K562 (cell line): ENCODE data around the gene NKAIN1. TPM values are rescaled to one million over a fixed set of nuclear protein-coding genes. Genes with fewer than 3 reads are reported as not detected.

Source experiments
- BCOR ChIP-seq: fragments of 450-650 bp; IDR thresholded peaks from 2 replicates; pipeline ENCODE4 v1.6.1; 2016
- BRF2 ChIP-seq: IDR thresholded peaks from 3 replicates; pipeline ENCODE4 v1.6.1; 2011; ENCODE audit warnings: borderline replicate concordance, mild to moderate bottlenecking; ENCODE audit not compliant: insufficient read length, insufficient read depth
- C11orf30 ChIP-seq: fragments of 450-650 bp; IDR thresholded peaks from 2 replicates; pipeline ENCODE4 v1.6.1; 2016; ENCODE audit warnings: low read depth, mild to moderate bottlenecking
- CREM ChIP-seq: IDR thresholded peaks from 2 replicates; pipeline ENCODE4 v1.6.1; 2014; ENCODE audit warnings: antibody characterized with exemption, low read depth
- CTBP1 ChIP-seq: fragments of 450-650 bp; IDR thresholded peaks from 2 replicates; pipeline ENCODE4 v1.6.1; 2016; ENCODE audit warnings: borderline replicate concordance
- DEAF1 ChIP-seq: fragments of 450-650 bp; formaldehyde crosslinking; IDR thresholded peaks from 2 replicates; pipeline ENCODE4 v1.4.0; 2020; ENCODE audit warnings: mild to moderate bottlenecking, moderate library complexity
- E2F5 ChIP-seq: sonication (generic); formaldehyde crosslinking; IDR thresholded peaks from 2 replicates; pipeline ENCODE4 v1.8.0; 2022; ENCODE audit warnings: mild to moderate bottlenecking, missing genetic modification reagents
- FIP1L1 ChIP-seq: fragments of 200-400 bp; formaldehyde crosslinking; IDR thresholded peaks from 2 replicates; pipeline ENCODE4 v1.6.1; 2018; ENCODE audit warnings: mild to moderate bottlenecking, low read depth, low read length; ENCODE audit not compliant: poor library complexity, severe bottlenecking
- MECOM ChIP-seq: fragments of 250-450 bp; sonication (Bioruptor Pico); IDR thresholded peaks from 2 replicates; pipeline ENCODE4 v1.8.0; 2022; ENCODE audit warnings: inconsistent platforms
- MTF1 ChIP-seq: fragments of 250-450 bp; sonication (Bioruptor Pico); IDR thresholded peaks from 2 replicates; pipeline ENCODE4 v1.9.0; 2021; ENCODE audit warnings: moderate library complexity, mild to moderate bottlenecking, inconsistent platforms, borderline replicate concordance
- POU5F1 ChIP-seq: fragments of 150-350 bp; IDR thresholded peaks from 2 replicates; pipeline ENCODE4 v1.6.1; 2014; ENCODE audit warnings: borderline replicate concordance, low read length, low read depth, mild to moderate bottlenecking; ENCODE audit not compliant: partially characterized antibody
- RNF219 ChIP-seq: fragments of 250-450 bp; sonication (Bioruptor Pico); IDR thresholded peaks from 2 replicates; pipeline ENCODE4 v1.5.0; 2022; ENCODE audit warnings: mild to moderate bottlenecking
- STAT5B ChIP-seq: fragments of 250-450 bp; sonication (Bioruptor Pico); IDR thresholded peaks from 2 replicates; pipeline ENCODE4 v1.8.0; 2021; ENCODE audit warnings: mild to moderate bottlenecking, inconsistent platforms
- THRA ChIP-seq: fragments of 450-650 bp; IDR thresholded peaks from 2 replicates; pipeline ENCODE4 v1.6.1; 2017; ENCODE audit warnings: mild to moderate bottlenecking, moderate library complexity
- TRIM24 ChIP-seq, 2 experiments: fragments of 450-650 bp; IDR thresholded peaks; 2 replicates each; pipeline ENCODE4 v1.6.1; 2016
- YY1 ChIP-seq, 3 experiments: IDR thresholded peaks; 2 replicates each; pipeline ENCODE4 v1.6.1; 2011; ENCODE audit warnings: low read length in 2 of 3, mild to moderate bottlenecking in 2 of 3, moderate library complexity in 2 of 3, borderline replicate concordance in 1 of 3, control low read depth in 1 of 3, low read depth in 1 of 3; ENCODE audit not compliant: insufficient read depth in 3 of 3, insufficient replicate concordance in 2 of 3, control insufficient read depth in 1 of 3, insufficient read length in 1 of 3; ENCODE audit errors: extremely low read depth in 1 of 3
- ZNF121 ChIP-seq: sonication (generic); formaldehyde crosslinking; conservative IDR thresholded peaks from 2 replicates; pipeline ENCODE4 v1.8.0; 2022; ENCODE audit warnings: missing genetic modification reagents
- ZNF311 ChIP-seq: fragments of 250-450 bp; sonication (Bioruptor Pico); IDR thresholded peaks from 2 replicates; pipeline ENCODE4 v1.4.0; 2020; ENCODE audit warnings: mild to moderate bottlenecking, moderate library complexity
- ZNF699 ChIP-seq: fragments of 250-450 bp; sonication (Bioruptor Pico); IDR thresholded peaks from 2 replicates; pipeline ENCODE4 v1.8.0; 2021; ENCODE audit warnings: mild to moderate bottlenecking, moderate library complexity; ENCODE audit not compliant: insufficient replicate concordance
- polyA plus RNA-seq, 8 experiments: library from polyadenylated mRNA; depleted of rRNA in 4 of 8; stranded (reverse) in 5 of 8; unstranded in 3 of 8; fragments of >200 nt; fragmentation: Nextera tagmentation in 2 of 8; fragmentation: Illumina TruSeq in 1 of 8; extraction: Ambion mirVana in 2 of 8; extraction: Trizol in 1 of 8; gene quantifications; 2 replicates each; pipeline versions ENCODE4 v1.2.1 to v1.2.3, GENCODE V29; 2011 to 2014; ENCODE audit warnings: inconsistent platforms in 1 of 8, missing spikeins in 1 of 8
- total RNA-seq, 7 experiments: library from RNA; depleted of rRNA in 6 of 7; stranded (reverse); fragments of >200 nt in 6 of 7; fragmentation: Illumina TruSeq in 2 of 7; extraction: Trizol in 2 of 7; gene quantifications; 2 replicates each; pipeline versions ENCODE4 v1.2.1 to v1.2.3, GENCODE V29; 2011 to 2021; ENCODE audit warnings: low replicate concordance in 1 of 7

The NKAIN1 gene
- total and polyA plus RNA-seq, 9 of the 15 experiments (the other 6 are each of a cell fraction or from before 2014, with no cell fraction given): 0.03 to 0.22 (median 0.04) TPM; not detected in 3

GRCh38 chr1:31181515-31182343, 58.0 kb downstream of the NKAIN1 start (continued):
- no peak for TF ChIP-seq MTF1 (CRISPR knock-in tag)
- TF ChIP-seq MECOM (CRISPR knock-in tag): 0 out of 2 replicates have a peak, but pooled peaks have one; percentile 24
- TF ChIP-seq ZNF699 (CRISPR knock-in tag): no peak
- peak; percentile 82 for TF ChIP-seq CREM
- TF ChIP-seq THRA: no peak
- TF ChIP-seq YY1 (IDR thresholded peaks at IDR 0.05; ENCODE audit: borderline replicate concordance in 1 of 3, control insufficient read depth in 1 of 3, extremely low read depth in 1 of 3, insufficient read depth in 3 of 3, insufficient read length in 1 of 3, insufficient replicate concordance in 2 of 3, low read depth in 1 of 3, low read length in 2 of 3): peak in 1 of 3 experiments; percentile 35
- no peak for TF ChIP-seq BRF2
- TF ChIP-seq ZNF311 (CRISPR knock-in tag): no peak
- no peak for TF ChIP-seq POU5F1
- TF ChIP-seq ZNF121 (CRISPR knock-in tag): 0 out of 2 replicates have a peak, but pooled peaks have one; percentile 18
- TF ChIP-seq TRIM24 (IDR thresholded peaks at IDR 0.05): peak in 1 of 2 experiments; percentile 56; a peak in 2 of 4 replicates
- peak; percentile 91 for TF ChIP-seq FIP1L1
- no peak for TF ChIP-seq DEAF1
- no peak for TF ChIP-seq RNF219
- no peak for TF ChIP-seq STAT5B
- TF ChIP-seq CTBP1: peak; percentile 78; the same call in 1 of the 2 replicates
- TF ChIP-seq BCOR: peak; percentile 37; the same call in 1 of the 2 replicates
- TF ChIP-seq E2F5 (CRISPR knock-in tag): peak; percentile 63; the same call in 1 of the 2 replicates
- no peak for TF ChIP-seq C11orf30
